Measurements from ENCODE around the gene NKAPL. TPM values are rescaled to one million over a fixed set of nuclear protein-coding genes. Genes with fewer than 3 reads are reported as not detected.

NKAPL gene
- polyA plus RNA-seq, 2 of the 4 experiments (the other 2 are of a cell fraction): not detected

DNA sequence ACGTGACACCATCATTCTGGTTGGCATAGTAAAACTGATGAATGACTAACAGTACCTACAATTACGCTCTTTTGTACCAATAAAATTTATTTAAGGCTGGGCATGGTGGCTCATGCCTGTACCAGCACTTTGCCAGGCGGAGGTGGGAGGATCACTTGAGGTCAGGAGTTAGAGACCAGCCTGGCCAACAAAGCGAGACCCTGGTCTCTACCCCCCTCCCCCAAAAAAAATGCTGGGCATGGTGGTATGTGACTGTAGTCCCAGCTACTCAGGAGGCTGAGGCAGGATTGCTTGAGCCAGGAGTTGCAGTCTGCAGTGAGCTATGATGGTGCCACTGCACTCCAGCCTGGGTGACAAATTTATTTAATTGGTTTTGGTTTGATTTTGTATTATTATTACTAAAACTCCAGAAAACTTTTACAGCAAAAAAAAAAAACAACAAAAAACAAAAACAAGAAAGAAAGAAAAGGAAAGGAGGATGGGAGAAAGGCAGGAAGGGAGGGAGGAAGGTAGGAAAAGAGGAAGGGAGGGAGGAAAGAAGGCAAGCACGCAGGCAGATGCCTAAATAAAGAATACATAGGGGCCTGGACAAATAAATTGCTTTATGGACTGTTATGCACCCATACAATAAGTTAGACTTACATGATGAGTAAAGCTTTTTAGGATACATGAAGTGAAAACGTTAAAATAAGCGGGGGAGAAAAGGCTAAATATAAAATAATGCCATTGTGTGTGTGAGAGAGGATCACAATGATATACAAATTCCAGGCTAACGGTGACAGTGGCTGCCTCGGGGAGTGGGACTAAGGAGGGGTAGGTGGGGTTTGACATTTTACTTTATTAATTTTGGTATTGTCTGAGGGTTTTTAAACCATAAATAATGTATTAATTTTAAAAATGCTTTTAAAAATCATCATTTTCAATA lies 34.7 kb upstream of the NKAPL start:
- DNase-seq (ENCODE audit: low read depth in 1 of 2, low spot score in 1 of 2) (no peak), ATAC-seq (peak in 1 of 2 experiments; percentile 18; a peak in 1 of 6 replicates), FAIRE-seq (no peak)
- peak overlapping the region; percentile 89 for H3K4me2 ChIP-seq
- no peaks in the 10 kb centered on the region for H3K9me3 ChIP-seq
- TF ChIP-seq, protein P1, sequence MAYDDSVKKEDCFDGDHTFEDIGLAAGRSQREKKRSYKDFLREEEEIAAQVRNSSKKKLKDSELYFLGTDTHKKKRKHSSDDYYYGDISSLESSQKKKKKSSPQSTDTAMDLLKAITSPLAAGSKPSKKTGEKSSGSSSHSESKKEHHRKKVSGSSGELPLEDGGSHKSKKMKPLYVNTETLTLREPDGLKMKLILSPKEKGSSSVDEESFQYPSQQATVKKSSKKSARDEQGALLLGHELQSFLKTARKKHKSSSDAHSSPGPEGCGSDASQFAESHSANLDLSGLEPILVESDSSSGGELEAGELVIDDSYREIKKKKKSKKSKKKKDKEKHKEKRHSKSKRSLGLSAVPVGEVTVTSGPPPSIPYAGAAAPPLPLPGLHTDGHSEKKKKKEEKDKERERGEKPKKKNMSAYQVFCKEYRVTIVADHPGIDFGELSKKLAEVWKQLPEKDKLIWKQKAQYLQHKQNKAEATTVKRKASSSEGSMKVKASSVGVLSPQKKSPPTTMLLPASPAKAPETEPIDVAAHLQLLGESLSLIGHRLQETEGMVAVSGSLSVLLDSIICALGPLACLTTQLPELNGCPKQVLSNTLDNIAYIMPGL (CRISPR knock-in tag; IDR thresholded peaks at IDR 0.05; ENCODE audit: borderline replicate concordance): no peak
- TF ChIP-seq, protein P2, sequence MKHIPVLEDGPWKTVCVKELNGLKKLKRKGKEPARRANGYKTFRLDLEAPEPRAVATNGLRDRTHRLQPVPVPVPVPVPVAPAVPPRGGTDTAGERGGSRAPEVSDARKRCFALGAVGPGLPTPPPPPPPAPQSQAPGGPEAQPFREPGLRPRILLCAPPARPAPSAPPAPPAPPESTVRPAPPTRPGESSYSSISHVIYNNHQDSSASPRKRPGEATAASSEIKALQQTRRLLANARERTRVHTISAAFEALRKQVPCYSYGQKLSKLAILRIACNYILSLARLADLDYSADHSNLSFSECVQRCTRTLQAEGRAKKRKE (CRISPR knock-in tag; IDR thresholded peaks at IDR 0.05; ENCODE audit: low read depth): no peak
- TF ChIP-seq HOXB5 (CRISPR knock-in tag; IDR thresholded peaks at IDR 0.05) (no peak), SMC3 (IDR thresholded peaks at IDR 0.05) (no peak), RNF2 (IDR thresholded peaks at IDR 0.05; ENCODE audit: borderline replicate concordance, low read depth) (no peak), EP300 (IDR thresholded peaks at IDR 0.05) (no peak), EHF (CRISPR knock-in tag; IDR thresholded peaks at IDR 0.05) (no peak), TFCP2L1 (CRISPR knock-in tag; IDR thresholded peaks at IDR 0.05) (no peak), ZNF302 (CRISPR knock-in tag; IDR thresholded peaks at IDR 0.05) (no peak), EHMT2 (IDR thresholded peaks at IDR 0.05; ENCODE audit: low read depth) (no peak), NFE2L2 (conservative IDR thresholded peaks at IDR 0.05; ENCODE audit: low read length) (no peak), MAZ (IDR thresholded peaks at IDR 0.05; ENCODE audit: borderline replicate concordance, low read depth, low read length) (no peak), KDM5A (IDR thresholded peaks at IDR 0.05) (no peak), HDAC2 (IDR thresholded peaks at IDR 0.05) (no peak)
- TF ChIP-seq, protein P3, sequence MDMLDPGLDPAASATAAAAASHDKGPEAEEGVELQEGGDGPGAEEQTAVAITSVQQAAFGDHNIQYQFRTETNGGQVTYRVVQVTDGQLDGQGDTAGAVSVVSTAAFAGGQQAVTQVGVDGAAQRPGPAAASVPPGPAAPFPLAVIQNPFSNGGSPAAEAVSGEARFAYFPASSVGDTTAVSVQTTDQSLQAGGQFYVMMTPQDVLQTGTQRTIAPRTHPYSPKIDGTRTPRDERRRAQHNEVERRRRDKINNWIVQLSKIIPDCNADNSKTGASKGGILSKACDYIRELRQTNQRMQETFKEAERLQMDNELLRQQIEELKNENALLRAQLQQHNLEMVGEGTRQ (IDR thresholded peaks at IDR 0.05): no peak
- peaks cover 11% of the 10 kb centered on the region; the same call in 2 of the 3 replicates for H3K4me1 ChIP-seq
- WGBS (ENCODE audit: missing lambda C conversion rate): 57% methylated on average over 9 of the region's 9 CpGs
- ChIA-PET CTCF (no interaction called here), POLR2A (interaction anchor here (0.7 to 1.3 kb wide), 2 partner anchors 43 to 106 kb away, joined by 3 to 7 read pairs; partner anchors contain the start of gene ZSCAN26)
- H3K27ac ChIP-seq: peak overlapping the region; percentile 78 to 95
- H3K4me3 ChIP-seq: peak overlapping the region; percentile 60

DNA sequence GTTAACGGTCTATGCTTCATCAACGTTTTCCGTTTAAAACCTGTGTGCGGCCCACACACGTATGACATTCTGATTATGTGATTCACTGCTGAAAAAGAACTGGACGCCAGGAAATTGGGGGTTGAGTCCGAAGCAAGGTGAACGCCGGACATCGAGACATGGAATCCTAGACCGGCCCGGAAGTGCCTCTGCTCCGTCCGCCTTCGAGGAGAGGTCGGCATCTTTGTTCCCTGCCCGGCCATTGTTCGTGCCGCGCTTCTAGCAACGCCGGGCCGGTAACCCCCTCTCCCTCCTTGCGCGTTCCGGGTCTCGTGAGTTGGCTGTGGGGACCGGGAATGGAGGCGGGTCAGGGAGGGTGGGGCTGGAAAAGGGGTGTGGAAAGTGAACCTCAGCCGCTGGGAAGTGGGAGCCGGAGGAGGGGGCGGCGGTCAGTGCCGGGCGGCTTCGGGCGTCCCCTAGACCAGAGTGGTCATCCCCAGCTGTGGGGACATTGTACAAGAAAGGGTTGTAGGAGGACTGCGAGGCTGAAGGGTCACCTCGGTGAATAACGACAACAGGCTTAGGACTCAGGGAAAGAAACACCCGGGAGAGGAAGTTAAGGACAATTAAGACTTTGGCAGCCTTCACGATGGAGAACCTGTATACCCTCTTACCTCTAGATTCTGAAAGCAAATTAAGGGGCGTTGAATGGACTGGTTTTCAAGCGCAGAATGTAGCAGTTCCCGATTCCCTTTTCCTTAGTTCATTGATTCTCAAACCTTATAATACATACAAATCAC lies 33.9 kb upstream of the NKAPL start, which contains the start of gene ZSCAN9:
TSS of gene ZSCAN9 (plus strand) at position 220 of the 779 bp plus-strand sequence. CDS start 1,810 bp downstream, outside the sequence.
- FAIRE-seq (no peak), DNase-seq (ENCODE audit: low read depth in 1 of 2, low spot score in 1 of 2) (peak; percentile 48 to 90), ATAC-seq (peak; percentile 98 to 99)
- peak within 1 kb of the TSS; percentile 60 for H3K4me3 ChIP-seq
- ChIA-PET POLR2A (interaction anchor here (0.6 to 1.3 kb wide), 2 partner anchors 27 to 42 kb away, joined by 3 read pairs; partner anchors contain the start of gene ZSCAN26), CTCF (interaction anchor here (0.9 kb wide), 1 partner anchor 38 kb away, joined by 3 read pairs; no protein-coding TSS in a partner anchor)
- peaks cover 11% of the 10 kb centered on the region; the same call in 2 of the 3 replicates for H3K4me1 ChIP-seq
- H3K4me2 ChIP-seq: peak within 1 kb of the TSS; percentile 89
- under 1% methylated on average over 42 of the region's 45 CpGs for WGBS (ENCODE audit: missing lambda C conversion rate)
- no peaks in the 10 kb centered on the region for H3K9me3 ChIP-seq
- peak within 1 kb of the TSS; percentile 78 to 95 for H3K27ac ChIP-seq
- no peak for TF ChIP-seq HEYL (CRISPR knock-in tag; IDR thresholded peaks at IDR 0.05)
- no peak; a peak in 1 of 5 replicates for TF ChIP-seq RAD21 (conservative IDR thresholded peaks at IDR 0.05 in 1 of 2, IDR thresholded peaks at IDR 0.05 in 1 of 2)
- TF ChIP-seq, protein P4, sequence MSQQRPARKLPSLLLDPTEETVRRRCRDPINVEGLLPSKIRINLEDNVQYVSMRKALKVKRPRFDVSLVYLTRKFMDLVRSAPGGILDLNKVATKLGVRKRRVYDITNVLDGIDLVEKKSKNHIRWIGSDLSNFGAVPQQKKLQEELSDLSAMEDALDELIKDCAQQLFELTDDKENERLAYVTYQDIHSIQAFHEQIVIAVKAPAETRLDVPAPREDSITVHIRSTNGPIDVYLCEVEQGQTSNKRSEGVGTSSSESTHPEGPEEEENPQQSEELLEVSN (IDR thresholded peaks at IDR 0.05; ENCODE audit: borderline replicate concordance, low read depth): 0 out of 2 replicates have a peak, but pooled peaks have one; percentile 46
- TF ChIP-seq EP300 (IDR thresholded peaks at IDR 0.05): no peak
- no peak for TF ChIP-seq CEBPB (IDR thresholded peaks at IDR 0.05)
- TF ChIP-seq, protein P5, sequence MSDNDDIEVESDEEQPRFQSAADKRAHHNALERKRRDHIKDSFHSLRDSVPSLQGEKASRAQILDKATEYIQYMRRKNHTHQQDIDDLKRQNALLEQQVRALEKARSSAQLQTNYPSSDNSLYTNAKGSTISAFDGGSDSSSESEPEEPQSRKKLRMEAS (IDR thresholded peaks at IDR 0.05): peak; percentile 63
- TF ChIP-seq NPAS2 (CRISPR knock-in tag; IDR thresholded peaks at IDR 0.05; ENCODE audit: borderline replicate concordance): no peak
- no peak for TF ChIP-seq FOSB (CRISPR knock-in tag; IDR thresholded peaks at IDR 0.05)
- no peak for TF ChIP-seq ZNF302 (CRISPR knock-in tag; IDR thresholded peaks at IDR 0.05)
- TF ChIP-seq HOXB5 (CRISPR knock-in tag; IDR thresholded peaks at IDR 0.05): no peak
- TF ChIP-seq, protein P6, sequence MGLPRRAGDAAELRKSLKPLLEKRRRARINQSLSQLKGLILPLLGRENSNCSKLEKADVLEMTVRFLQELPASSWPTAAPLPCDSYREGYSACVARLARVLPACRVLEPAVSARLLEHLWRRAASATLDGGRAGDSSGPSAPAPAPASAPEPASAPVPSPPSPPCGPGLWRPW (IDR thresholded peaks at IDR 0.05): no peak
- TF ChIP-seq HDAC2 (IDR thresholded peaks at IDR 0.05): no peak
- peak; percentile 27 to 87; a peak in 4 of 5 replicates for TF ChIP-seq JUN (IDR thresholded peaks at IDR 0.05)
- no peak for TF ChIP-seq ESRRA (IDR thresholded peaks at IDR 0.05; ENCODE audit: borderline replicate concordance, low read length)
- peak; percentile 58 for TF ChIP-seq POLR2A (IDR thresholded peaks at IDR 0.05; ENCODE audit: low read length)
- TF ChIP-seq CBX2 (IDR thresholded peaks at IDR 0.05; ENCODE audit: borderline replicate concordance, low read depth): no peak
- TF ChIP-seq FOSL2 (IDR thresholded peaks at IDR 0.05): no peak
- 0 out of 2 replicates have a peak, but pooled peaks have one; percentile 24 for TF ChIP-seq FOSL2 (CRISPR knock-in tag; IDR thresholded peaks at IDR 0.05)
- no peak for TF ChIP-seq TFCP2L1 (CRISPR knock-in tag; IDR thresholded peaks at IDR 0.05)
- no peak for TF ChIP-seq NFE2L2 (conservative IDR thresholded peaks at IDR 0.05; ENCODE audit: low read length)

Data from A549 (cell line).